Measurements from ENCODE around the gene NFIL3. TPM values are rescaled to one million over a fixed set of nuclear protein-coding genes. Genes with fewer than 3 reads are reported as not detected.
"Not testable (repeated sequence)": the region's sequence is repeated elsewhere in the genome, so short reads cannot be mapped to it uniquely, and the experiment has no call there.

NFIL3 gene
- total RNA-seq = 105 TPM

DNA sequence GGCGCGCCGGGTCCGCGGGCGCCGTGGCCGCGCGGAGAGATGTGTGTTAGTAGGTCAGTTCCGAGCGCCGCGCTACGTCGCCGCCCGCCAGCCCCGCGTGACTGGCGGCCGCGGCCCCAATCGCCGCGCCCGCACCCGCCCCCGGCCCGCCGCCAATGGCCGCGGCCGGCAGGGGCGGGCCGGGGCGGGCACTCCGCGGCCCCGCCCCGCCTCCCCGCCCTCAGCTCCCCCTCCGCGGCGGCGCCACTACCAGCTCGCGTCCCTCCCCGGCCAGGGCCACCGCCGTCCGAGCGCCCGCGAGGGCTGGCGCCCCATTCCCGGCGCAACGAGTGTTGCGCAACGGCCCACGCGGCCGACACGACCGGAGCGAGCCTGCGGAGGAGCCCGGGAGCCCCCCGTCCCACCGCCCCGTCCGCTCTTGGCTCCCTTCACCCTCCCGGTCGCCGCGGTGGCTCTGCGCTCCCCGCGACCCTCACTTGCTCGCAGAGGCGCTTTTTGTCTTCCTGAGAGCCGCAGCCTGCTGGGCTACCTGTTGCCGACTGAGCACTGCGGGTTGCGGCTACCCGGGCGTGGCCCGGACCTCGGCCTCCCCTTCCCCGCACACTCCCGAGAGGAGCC, at the start of gene NFIL3:
Gene NFIL3, minus strand, starts transcription at position 48 of the 618 bp plus-strand sequence. CDS start 13,098 bp downstream, outside the sequence.
- Histone ChIP-seq H3K4me1 (ENCODE audit: insufficient read depth, low read length) (peaks cover 74% of the 10 kb centered on the region), H3K27me3 (ENCODE audit: insufficient read depth, low read length) (peaks cover 28% of the 10 kb centered on the region), H3K9me3 (ENCODE audit: low read depth, low read length) (no peaks in the 10 kb centered on the region), H3K4me3 (ENCODE audit: low read length) (peak within 1 kb of the TSS; percentile 64)

DNA sequence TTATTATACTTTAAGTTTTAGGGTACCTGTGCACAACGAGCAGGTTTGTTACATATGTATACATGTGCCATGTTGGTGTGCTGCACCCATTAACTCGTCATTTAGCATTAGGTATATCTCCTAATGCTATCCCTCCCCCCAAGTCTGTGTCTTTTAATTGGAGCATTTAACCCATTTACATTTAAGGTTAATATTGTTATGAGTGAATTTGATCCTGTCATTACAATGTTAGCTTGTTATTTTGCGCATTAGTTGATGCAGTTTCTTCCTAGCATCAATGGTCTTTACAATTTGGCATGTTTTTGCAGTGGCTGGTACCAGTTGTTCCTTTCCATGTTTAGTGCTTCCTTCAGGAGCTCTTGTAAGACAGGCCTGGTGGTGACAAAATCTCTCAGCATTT, 47.9 kb upstream of the NFIL3 start:
- H3K9me3 ChIP-seq (ENCODE audit: low read depth, low read length); H3K4me1 ChIP-seq (ENCODE audit: insufficient read depth, low read length); H3K4me3 ChIP-seq (ENCODE audit: low read length); H3K27me3 ChIP-seq (ENCODE audit: insufficient read depth, low read length): not testable (repeated sequence)

- Histone ChIP-seq H3K9me3 (ENCODE audit: low read depth, low read length) (peaks cover 11% of the 10 kb centered on the region), H3K4me3 (ENCODE audit: low read length) (no peak overlapping the region), H3K4me1 (ENCODE audit: insufficient read depth, low read length) (no peaks in the 10 kb centered on the region), H3K27me3 (ENCODE audit: insufficient read depth, low read length) (peaks cover 15% of the 10 kb centered on the region)
Measured at GRCh38 chr9:91465420-91465819, 41.8 kb upstream of the NFIL3 start.

GRCh38 chr9:91458906-91459305, 35.3 kb upstream of the NFIL3 start:
- Histone ChIP-seq H3K27me3 (ENCODE audit: insufficient read depth, low read length) (peaks cover 11% of the 10 kb centered on the region), H3K9me3 (ENCODE audit: low read depth, low read length) (no peaks in the 10 kb centered on the region), H3K4me3 (ENCODE audit: low read length) (no peak overlapping the region), H3K4me1 (ENCODE audit: insufficient read depth, low read length) (no peaks in the 10 kb centered on the region)

DNA sequence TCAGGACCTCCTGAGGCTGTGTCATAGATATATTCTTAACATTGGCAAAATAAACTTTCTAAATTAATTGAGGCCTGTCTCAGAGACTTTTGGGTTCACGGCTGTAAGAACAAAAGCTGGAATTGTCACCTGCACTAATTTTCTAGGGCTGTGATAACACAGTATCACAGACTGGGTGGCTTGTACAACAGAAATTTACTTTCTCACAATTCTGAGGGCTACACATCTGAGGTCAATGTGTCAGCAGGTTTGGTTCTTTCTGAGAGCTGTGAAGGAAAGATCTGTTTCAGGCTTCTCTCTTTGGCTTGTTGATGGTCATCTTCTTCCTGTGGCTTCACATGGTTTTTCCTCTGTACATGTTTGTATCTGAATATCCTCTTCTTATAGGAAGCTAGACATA, 29.2 kb upstream of the NFIL3 start:
- H3K9me3 ChIP-seq (ENCODE audit: low read depth, low read length) = no peaks in the 10 kb centered on the region
- H3K4me3 ChIP-seq (ENCODE audit: low read length) = no peak overlapping the region
- no peaks in the 10 kb centered on the region for H3K4me1 ChIP-seq (ENCODE audit: insufficient read depth, low read length)
- H3K27me3 ChIP-seq (ENCODE audit: insufficient read depth, low read length) = peaks cover 4% of the 10 kb centered on the region

DNA sequence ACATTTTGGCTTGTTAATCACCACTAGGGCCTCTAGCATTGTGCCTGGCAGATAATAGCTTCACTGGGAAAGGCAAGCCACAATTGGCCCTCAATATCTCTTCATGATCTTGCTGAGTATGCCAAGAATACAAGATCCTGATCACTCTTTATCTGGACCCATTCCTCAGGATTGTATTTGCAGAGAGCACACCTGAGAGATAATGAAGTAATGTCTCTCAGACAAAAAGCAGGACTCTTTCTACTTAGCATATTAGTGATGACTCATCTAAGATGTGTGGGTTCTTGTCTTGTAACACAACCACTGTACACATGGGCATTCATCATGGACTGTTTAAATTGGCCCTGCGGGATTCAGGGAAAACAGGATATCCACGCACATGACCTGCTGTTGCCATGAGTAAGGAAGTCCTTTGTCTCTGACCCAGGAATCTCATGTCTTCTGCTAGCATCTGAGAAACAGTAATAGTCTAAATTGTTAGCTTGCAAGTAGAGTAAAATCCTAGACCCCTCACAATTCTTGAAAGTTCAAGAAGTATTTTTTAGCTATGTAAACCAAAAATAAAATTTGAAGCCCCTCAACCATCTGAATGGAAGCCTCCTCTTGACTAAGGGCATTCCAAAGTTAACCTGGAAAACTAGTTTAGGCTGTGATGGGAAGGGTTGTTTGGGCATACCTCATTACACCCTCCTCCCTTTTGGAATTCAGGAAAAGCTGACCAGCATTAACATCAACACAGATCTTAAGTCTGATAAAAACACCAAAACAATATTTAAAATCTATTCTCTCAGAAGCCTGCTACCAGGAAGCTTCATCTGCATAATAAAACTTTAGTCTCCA, 28.0 kb upstream of the NFIL3 start:
- no peaks in the 10 kb centered on the region for H3K4me1 ChIP-seq (ENCODE audit: insufficient read depth, low read length)
- peaks cover 4% of the 10 kb centered on the region for H3K27me3 ChIP-seq (ENCODE audit: insufficient read depth, low read length)
- no peaks in the 10 kb centered on the region for H3K9me3 ChIP-seq (ENCODE audit: low read depth, low read length)
- no peak overlapping the region for H3K4me3 ChIP-seq (ENCODE audit: low read length)

DNA sequence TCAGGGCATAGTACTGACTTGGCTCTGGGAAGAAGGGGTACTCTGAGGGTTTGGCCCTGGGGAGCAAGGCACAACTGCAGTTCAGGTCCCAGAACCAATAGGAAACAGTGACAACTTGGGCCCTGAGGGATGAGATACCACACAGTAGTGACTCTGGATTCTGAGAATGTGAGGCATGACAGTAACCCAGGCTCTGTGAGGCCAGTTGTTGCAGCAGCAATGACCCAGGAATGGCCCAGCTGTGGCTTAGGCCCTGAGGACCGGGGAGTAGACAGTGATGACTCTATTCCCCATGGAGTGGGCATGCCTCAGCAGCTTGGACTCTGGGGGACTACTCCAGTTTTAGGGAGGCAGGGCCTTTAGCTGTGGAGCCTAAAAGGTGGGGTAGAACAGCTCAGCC, 21.5 kb upstream of the NFIL3 start:
- Histone ChIP-seq H3K9me3 (ENCODE audit: low read depth, low read length) (no peaks in the 10 kb centered on the region), H3K27me3 (ENCODE audit: insufficient read depth, low read length) (peaks cover 5% of the 10 kb centered on the region), H3K4me1 (ENCODE audit: insufficient read depth, low read length) (no peaks in the 10 kb centered on the region), H3K4me3 (ENCODE audit: low read length) (no peak overlapping the region)

DNA sequence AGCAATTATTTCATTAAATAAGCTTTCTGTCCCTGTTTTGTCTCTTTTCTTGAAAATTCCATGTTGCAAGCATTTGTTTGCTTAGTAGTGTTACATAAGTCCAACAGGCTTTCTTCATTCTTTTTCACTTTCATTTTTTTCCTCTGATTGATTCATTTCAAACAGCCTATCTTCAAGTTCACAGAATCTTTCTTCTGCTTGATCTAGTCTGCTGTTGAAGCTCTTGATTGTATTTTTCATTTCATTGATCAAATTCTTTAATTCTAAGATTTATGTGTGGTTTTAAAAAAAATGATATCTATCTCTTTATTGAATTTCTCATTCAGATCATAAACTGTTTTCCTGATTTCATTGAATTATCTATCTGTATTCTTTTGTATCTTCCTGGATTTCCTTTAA, 20.4 kb upstream of the NFIL3 start:
- no peaks in the 10 kb centered on the region for H3K4me1 ChIP-seq (ENCODE audit: insufficient read depth, low read length)
- H3K9me3 ChIP-seq (ENCODE audit: low read depth, low read length) = no peaks in the 10 kb centered on the region

GRCh38 chr9:91443321-91443993, 19.8 kb upstream of the NFIL3 start:
- Histone ChIP-seq H3K27me3 (ENCODE audit: insufficient read depth, low read length) (peaks cover 10% of the 10 kb centered on the region), H3K4me1 (ENCODE audit: insufficient read depth, low read length) (no peaks in the 10 kb centered on the region), H3K4me3 (ENCODE audit: low read length) (no peak overlapping the region), H3K9me3 (ENCODE audit: low read depth, low read length) (no peaks in the 10 kb centered on the region)

More for the DNA sequence above, 20.4 kb upstream of the NFIL3 start:
- Histone ChIP-seq H3K4me3 (ENCODE audit: low read length) (no peak overlapping the region), H3K27me3 (ENCODE audit: insufficient read depth, low read length) (peaks cover 8% of the 10 kb centered on the region)

DNA sequence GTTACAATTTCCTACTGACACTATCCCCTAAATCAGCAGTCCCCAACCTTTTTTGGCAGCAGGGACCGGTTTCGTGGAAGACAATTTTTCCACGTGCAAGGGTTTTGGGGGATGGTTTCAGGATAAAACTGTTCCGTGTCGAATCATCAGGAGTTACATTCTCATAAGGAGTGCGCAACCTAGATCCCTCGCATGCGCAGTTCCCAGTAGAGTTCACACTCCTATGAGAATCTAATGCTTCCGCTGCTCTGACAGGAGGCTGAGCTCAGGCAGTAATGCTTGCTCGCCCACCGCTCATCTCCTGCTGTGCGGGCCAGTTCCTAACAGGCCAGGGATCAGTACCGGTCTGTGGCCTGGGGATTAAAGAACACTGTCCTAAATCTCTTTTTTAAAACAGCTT, 13.2 kb upstream of the NFIL3 start:
- Histone ChIP-seq H3K4me3 (ENCODE audit: low read length) (no peak overlapping the region), H3K27me3 (ENCODE audit: insufficient read depth, low read length) (peaks cover 13% of the 10 kb centered on the region), H3K9me3 (ENCODE audit: low read depth, low read length) (no peaks in the 10 kb centered on the region), H3K4me1 (ENCODE audit: insufficient read depth, low read length) (no peaks in the 10 kb centered on the region)

- Histone ChIP-seq H3K27me3 (ENCODE audit: insufficient read depth, low read length) (peaks cover under 1% of the 10 kb centered on the region), H3K4me3 (ENCODE audit: low read length) (no peak overlapping the region), H3K9me3 (ENCODE audit: low read depth, low read length) (no peaks in the 10 kb centered on the region), H3K4me1 (ENCODE audit: insufficient read depth, low read length) (peaks cover 16% of the 10 kb centered on the region)
Measured at GRCh38 chr9:91433180-91433579, 9.5 kb upstream of the NFIL3 start.

DNA sequence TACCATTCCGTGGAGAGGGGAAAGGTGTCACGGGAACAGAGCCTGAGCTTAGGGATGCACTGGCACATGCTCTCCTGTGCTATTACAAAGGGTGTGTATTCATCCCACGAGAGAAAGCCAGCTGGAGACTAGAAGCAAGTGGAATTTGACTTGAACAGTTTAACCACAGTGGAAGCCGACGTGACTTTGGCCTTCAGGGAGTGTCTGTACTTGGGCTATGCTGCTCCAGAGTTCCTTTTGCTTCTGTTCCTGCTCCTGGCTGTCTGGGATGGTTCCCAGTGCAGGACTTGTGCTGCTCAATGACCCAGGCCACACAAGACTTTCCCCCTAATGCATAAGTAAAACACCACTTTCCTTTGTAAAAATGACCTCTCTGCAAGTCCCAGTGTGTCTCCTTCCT, 7.9 kb upstream of the NFIL3 start:
- no peaks in the 10 kb centered on the region for H3K9me3 ChIP-seq (ENCODE audit: low read depth, low read length)
- no peaks in the 10 kb centered on the region for H3K27me3 ChIP-seq (ENCODE audit: insufficient read depth, low read length)
- H3K4me3 ChIP-seq (ENCODE audit: low read length) = no peak overlapping the region
- peaks cover 28% of the 10 kb centered on the region for H3K4me1 ChIP-seq (ENCODE audit: insufficient read depth, low read length)

DNA sequence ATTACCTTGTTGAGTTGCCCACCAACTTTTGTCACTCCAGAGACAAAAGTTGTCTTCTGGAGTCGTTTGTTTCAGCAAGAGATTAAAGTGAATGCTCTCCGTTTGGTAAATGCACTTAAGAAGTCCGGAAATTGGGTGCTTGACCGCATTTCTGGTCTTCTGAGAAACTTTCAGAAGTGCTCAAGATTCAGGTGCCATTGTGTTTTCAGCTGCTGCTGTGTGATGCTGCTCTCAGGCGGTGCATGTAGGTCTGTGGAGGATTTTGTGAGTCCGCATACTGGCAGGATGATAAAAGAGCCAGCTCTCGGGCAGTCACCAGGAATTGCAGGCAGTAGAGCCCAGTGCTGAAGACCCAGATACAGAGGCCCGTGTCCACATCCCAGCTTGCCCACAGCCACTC, 5.9 kb upstream of the NFIL3 start:
- Histone ChIP-seq H3K27me3 (ENCODE audit: insufficient read depth, low read length) (no peaks in the 10 kb centered on the region), H3K4me1 (ENCODE audit: insufficient read depth, low read length) (peaks cover 41% of the 10 kb centered on the region), H3K4me3 (ENCODE audit: low read length) (no peak overlapping the region), H3K9me3 (ENCODE audit: low read depth, low read length) (no peaks in the 10 kb centered on the region)

DNA sequence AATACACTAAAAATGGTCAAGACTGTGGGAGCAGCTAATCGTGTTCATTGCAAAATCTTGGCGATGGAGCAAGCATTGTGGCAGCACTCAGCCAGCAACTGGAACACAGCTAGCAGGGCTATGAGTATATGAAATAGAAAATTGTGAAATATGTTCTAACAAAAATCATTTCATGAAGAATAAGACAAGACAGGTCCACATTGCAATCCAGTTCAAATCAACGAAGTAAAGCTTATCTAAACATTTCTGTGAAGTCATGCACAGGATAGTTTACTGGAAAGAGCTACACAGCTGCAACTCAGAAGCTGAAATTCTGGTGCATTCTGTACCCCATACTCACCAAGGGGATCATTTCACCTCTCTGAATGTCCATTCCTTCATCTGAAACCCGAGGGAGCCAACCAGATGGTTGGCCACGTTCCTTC, 5.3 kb upstream of the NFIL3 start:
- peaks cover 42% of the 10 kb centered on the region for H3K4me1 ChIP-seq (ENCODE audit: insufficient read depth, low read length)
- H3K27me3 ChIP-seq (ENCODE audit: insufficient read depth, low read length) = no peaks in the 10 kb centered on the region
- H3K9me3 ChIP-seq (ENCODE audit: low read depth, low read length) = no peaks in the 10 kb centered on the region
- H3K4me3 ChIP-seq (ENCODE audit: low read length) = no peak overlapping the region

- Histone ChIP-seq H3K4me3 (ENCODE audit: low read length) (no peak overlapping the region), H3K27me3 (ENCODE audit: insufficient read depth, low read length) (no peaks in the 10 kb centered on the region), H3K9me3 (ENCODE audit: low read depth, low read length) (no peaks in the 10 kb centered on the region), H3K4me1 (ENCODE audit: insufficient read depth, low read length) (peaks cover 42% of the 10 kb centered on the region)
Measured at GRCh38 chr9:91428436-91428835, 4.8 kb upstream of the NFIL3 start.
